ENCODE results near the gene LDLRAD4. TPM values are rescaled to one million over a fixed set of nuclear protein-coding genes. Genes with fewer than 3 reads are reported as not detected.

Gene LDLRAD4
- polyA plus RNA-seq, 1 of the 3 experiments (the other 2 are of a cell fraction) = 0.16 TPM

GRCh38 chr18:13439461-13439860, 220.9 kb downstream of the LDLRAD4 start:
- CTCF ChIA-PET = interaction anchor here (0.8 to 1.4 kb wide), 2 partner anchors 12 to 18 kb away, joined by 3 read pairs; no protein-coding TSS in a partner anchor
- Histone ChIP-seq H3K27ac (ENCODE audit: low read depth in 2 of 2, low read length in 1 of 2) (no peak overlapping the region), H4K20me1 (ENCODE audit: insufficient read depth) (peaks cover 3% of the 10 kb centered on the region; the same call in 1 of the 2 replicates), H3K9ac (no peak overlapping the region), H3K79me2 (ENCODE audit: insufficient read depth) (no peaks in the 10 kb centered on the region), H3K4me2 (no peak overlapping the region), H3K27me3 (ENCODE audit: insufficient read depth) (no peaks in the 10 kb centered on the region), H3F3A (replicated peaks; ENCODE audit: insufficient read depth) (peaks cover 21% of the 10 kb centered on the region), H3K4me3 (ENCODE audit: low read depth in 2 of 2, low read length in 1 of 2) (no peak overlapping the region), H3K9me2 (no peaks in the 10 kb centered on the region), H3K4me1 (ENCODE audit: control insufficient read depth in 1 of 2, insufficient read depth in 2 of 2, low read depth in 1 of 2, low read length in 1 of 2) (peaks cover 0 to 30% of the 10 kb centered on the region in 2 experiments; a peak in 2 of 4 replicates), H2AFZ (ENCODE audit: low read depth) (no peak overlapping the region), H3K36me3 (replicated peaks in 1 of 2; ENCODE audit: control insufficient read depth in 1 of 2, insufficient read depth in 2 of 2, low read length in 1 of 2) (no peaks in the 10 kb centered on the region), H3K9me3 (no peaks in the 10 kb centered on the region)
- TF ChIP-seq JUND (IDR thresholded peaks at IDR 0.05) = no peak
- no peak for TF ChIP-seq SIN3A (IDR thresholded peaks at IDR 0.05; ENCODE audit: borderline replicate concordance, low read depth, low read length)
- TF ChIP-seq ZBTB33 (IDR thresholded peaks at IDR 0.05; ENCODE audit: borderline replicate concordance, low read depth) = no peak
- POLR2A ChIA-PET = no interaction called here
- DNase-seq = no peak
- 93% methylated on average over 7 of the region's 7 CpGs for WGBS (ENCODE audit: low lambda C conversion rate)

DNA sequence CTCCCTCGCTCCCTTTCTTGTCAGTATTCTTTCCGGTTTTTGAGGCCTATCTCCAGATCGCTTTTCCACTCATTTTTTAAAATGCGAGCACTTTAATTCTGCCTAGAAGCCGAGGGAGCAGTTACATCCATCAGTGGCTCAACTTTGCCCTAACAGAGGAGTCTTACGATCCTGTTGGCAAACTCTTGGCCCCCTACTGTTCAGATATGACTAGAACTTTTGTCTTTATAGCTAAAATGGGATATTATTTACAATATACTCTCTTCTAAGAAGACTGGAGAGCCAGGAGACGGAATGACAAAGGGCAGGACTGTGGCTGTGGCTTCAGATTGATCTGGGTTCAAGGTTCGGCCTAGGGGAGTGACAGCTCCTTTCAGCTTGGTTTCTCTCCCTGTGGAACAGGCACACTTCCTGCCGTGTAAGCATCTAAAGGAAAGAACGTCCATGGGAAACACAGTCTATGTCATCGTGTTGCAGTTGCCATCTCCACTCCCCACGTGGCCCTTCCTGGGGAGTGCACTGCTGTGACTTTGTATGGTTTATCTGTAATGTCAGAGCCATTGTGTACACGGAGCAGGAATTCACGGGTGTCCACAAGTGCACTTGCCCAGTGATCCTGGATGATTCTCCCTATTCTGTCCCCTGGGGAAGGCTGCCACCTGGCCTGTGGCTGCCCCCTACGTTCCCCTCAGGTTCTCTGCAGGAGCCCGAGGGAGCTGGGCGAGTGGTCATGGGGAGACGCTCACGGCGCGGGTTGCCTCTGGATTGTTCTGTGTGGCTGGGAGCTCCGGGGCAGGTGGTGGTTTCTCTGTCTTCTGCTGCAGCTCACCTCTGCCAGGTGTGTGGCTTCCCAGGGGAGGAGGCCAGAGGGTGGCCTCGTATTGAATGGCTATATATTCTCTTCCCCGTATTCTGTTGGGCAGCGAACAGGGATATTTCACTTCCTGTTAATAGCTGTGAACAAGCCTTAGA, 222.0 kb downstream of the LDLRAD4 start:
- peaks cover 12% of the 10 kb centered on the region for H3F3A ChIP-seq (replicated peaks; ENCODE audit: insufficient read depth)
- ChIA-PET CTCF (interaction anchor here (1.1 to 1.4 kb wide), 3 partner anchors 9 to 40 kb away, joined by 3 read pairs; no protein-coding TSS in a partner anchor), POLR2A (interaction anchor here (0.7 kb wide), 1 partner anchor 122 kb away, joined by 3 read pairs; no protein-coding TSS in a partner anchor)
- H3K27ac ChIP-seq (ENCODE audit: low read depth in 2 of 2, low read length in 1 of 2) = no peak overlapping the region
- no peaks in the 10 kb centered on the region for H3K27me3 ChIP-seq (ENCODE audit: insufficient read depth)
- no peaks in the 10 kb centered on the region for H3K9me3 ChIP-seq
- no peaks in the 10 kb centered on the region for H3K36me3 ChIP-seq (replicated peaks in 1 of 2; ENCODE audit: control insufficient read depth in 1 of 2, insufficient read depth in 2 of 2, low read length in 1 of 2)
- no peak for DNase-seq
- WGBS (ENCODE audit: low lambda C conversion rate) = 81% methylated on average over 14 of the region's 25 CpGs
- no peak overlapping the region for H3K4me3 ChIP-seq (ENCODE audit: low read depth in 2 of 2, low read length in 1 of 2)
- no peaks in the 10 kb centered on the region for H3K79me2 ChIP-seq (ENCODE audit: insufficient read depth)
- peaks cover 3% of the 10 kb centered on the region; the same call in 1 of the 2 replicates for H4K20me1 ChIP-seq (ENCODE audit: insufficient read depth)
- H2AFZ ChIP-seq (ENCODE audit: low read depth) = no peak overlapping the region
- H3K4me1 ChIP-seq (ENCODE audit: control insufficient read depth in 1 of 2, insufficient read depth in 2 of 2, low read depth in 1 of 2, low read length in 1 of 2) = peaks cover 0 to 32% of the 10 kb centered on the region in 2 experiments; a peak in 2 of 4 replicates
- H3K4me2 ChIP-seq = no peak overlapping the region
- no peak overlapping the region for H3K9ac ChIP-seq
- TF ChIP-seq, protein P1, sequence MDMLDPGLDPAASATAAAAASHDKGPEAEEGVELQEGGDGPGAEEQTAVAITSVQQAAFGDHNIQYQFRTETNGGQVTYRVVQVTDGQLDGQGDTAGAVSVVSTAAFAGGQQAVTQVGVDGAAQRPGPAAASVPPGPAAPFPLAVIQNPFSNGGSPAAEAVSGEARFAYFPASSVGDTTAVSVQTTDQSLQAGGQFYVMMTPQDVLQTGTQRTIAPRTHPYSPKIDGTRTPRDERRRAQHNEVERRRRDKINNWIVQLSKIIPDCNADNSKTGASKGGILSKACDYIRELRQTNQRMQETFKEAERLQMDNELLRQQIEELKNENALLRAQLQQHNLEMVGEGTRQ (IDR thresholded peaks at IDR 0.05; ENCODE audit: borderline replicate concordance, low read depth, low read length) = no peak
- TF ChIP-seq, protein P2, sequence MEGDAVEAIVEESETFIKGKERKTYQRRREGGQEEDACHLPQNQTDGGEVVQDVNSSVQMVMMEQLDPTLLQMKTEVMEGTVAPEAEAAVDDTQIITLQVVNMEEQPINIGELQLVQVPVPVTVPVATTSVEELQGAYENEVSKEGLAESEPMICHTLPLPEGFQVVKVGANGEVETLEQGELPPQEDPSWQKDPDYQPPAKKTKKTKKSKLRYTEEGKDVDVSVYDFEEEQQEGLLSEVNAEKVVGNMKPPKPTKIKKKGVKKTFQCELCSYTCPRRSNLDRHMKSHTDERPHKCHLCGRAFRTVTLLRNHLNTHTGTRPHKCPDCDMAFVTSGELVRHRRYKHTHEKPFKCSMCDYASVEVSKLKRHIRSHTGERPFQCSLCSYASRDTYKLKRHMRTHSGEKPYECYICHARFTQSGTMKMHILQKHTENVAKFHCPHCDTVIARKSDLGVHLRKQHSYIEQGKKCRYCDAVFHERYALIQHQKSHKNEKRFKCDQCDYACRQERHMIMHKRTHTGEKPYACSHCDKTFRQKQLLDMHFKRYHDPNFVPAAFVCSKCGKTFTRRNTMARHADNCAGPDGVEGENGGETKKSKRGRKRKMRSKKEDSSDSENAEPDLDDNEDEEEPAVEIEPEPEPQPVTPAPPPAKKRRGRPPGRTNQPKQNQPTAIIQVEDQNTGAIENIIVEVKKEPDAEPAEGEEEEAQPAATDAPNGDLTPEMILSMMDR (IDR thresholded peaks at IDR 0.05) = peak; percentile 29
- no peaks in the 10 kb centered on the region for H3K9me2 ChIP-seq

Data from SK-N-SH (cell line).